ENCODE data around the gene ARHGDIG. TPM values are rescaled to one million over a fixed set of nuclear protein-coding genes. Genes with fewer than 3 reads are reported as not detected.

Gene ARHGDIG
- total and polyA plus RNA-seq, 4 donors: 0.08 TPM; not detected in 3

DNA sequence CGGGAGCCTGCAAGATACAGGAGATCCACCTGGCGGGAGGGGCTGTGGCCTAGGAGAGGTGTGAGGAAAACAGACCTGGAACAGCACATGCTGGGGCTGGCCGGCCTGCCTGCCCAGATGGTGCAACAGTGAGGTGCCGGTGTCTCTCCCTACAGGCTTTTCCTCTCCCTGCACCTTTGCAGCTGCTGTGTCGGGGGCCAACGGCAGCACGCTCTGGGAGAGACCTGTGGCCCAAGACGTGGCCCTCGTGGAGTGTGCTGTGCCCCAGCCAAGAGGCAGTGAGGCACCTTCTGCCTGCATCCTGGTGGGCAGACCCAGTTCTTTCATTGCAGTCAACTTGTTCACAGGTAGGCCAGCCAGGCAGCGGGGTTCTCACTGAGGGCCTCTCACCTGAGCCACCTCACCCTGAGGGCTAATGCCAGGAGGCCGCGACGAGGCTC is 20.6 kb upstream of the ARHGDIG start:
- DNase-seq (ENCODE audit: low spot score): no peak
- 92% methylated on average over 13 of the region's 13 CpGs for WGBS
- Histone ChIP-seq H3K4me3 (ENCODE audit: low read depth in 1 of 3, low read length in 3 of 3) (no peak overlapping the region), H3K9ac (ENCODE audit: low read depth in 1 of 2, low read length in 2 of 2) (no peak overlapping the region), H3K4me1 (ENCODE audit: control insufficient read depth in 4 of 4, insufficient read depth in 4 of 4, low read length in 3 of 4) (no peaks in the 10 kb centered on the region), H3K36me3 (ENCODE audit: control insufficient read depth in 4 of 4, insufficient read depth in 3 of 4, low read depth in 1 of 4, low read length in 3 of 4) (peaks cover 6 to 55% (median 14%) of the 10 kb centered on the region in 4 donors), H3K27ac (ENCODE audit: low read depth in 1 of 2, low read length in 2 of 2) (no peak overlapping the region), H3K27me3 (ENCODE audit: control insufficient read depth in 4 of 4, insufficient read depth in 4 of 4, low read length in 3 of 4) (no peaks in the 10 kb centered on the region), H3K9me3 (ENCODE audit: control insufficient read depth in 4 of 4, low read length in 3 of 4) (no peaks in the 10 kb centered on the region)
- TF ChIP-seq HNF4A (conservative IDR thresholded peaks at IDR 0.05) (no peak), FOXA1 (IDR thresholded peaks at IDR 0.05) (no peak), RAD21 (IDR thresholded peaks at IDR 0.05) (no peak), JUND (IDR thresholded peaks at IDR 0.05) (no peak), EGR1 (IDR thresholded peaks at IDR 0.05; ENCODE audit: low read depth in 2 of 2) (no peak), RXRA (IDR thresholded peaks at IDR 0.05) (no peak), YY1 (IDR thresholded peaks at IDR 0.05) (no peak), FOXA2 (IDR thresholded peaks at IDR 0.05) (no peak), NR2F2 (IDR thresholded peaks at IDR 0.05) (no peak), SP1 (IDR thresholded peaks at IDR 0.05) (no peak), TAF1 (conservative IDR thresholded peaks at IDR 0.05) (no peak), GABPA (IDR thresholded peaks at IDR 0.05 in 1 of 2, conservative IDR thresholded peaks at IDR 0.05 in 1 of 2) (no peak), HNF4G (IDR thresholded peaks at IDR 0.05) (no peak)
- TF ChIP-seq, protein P1, sequence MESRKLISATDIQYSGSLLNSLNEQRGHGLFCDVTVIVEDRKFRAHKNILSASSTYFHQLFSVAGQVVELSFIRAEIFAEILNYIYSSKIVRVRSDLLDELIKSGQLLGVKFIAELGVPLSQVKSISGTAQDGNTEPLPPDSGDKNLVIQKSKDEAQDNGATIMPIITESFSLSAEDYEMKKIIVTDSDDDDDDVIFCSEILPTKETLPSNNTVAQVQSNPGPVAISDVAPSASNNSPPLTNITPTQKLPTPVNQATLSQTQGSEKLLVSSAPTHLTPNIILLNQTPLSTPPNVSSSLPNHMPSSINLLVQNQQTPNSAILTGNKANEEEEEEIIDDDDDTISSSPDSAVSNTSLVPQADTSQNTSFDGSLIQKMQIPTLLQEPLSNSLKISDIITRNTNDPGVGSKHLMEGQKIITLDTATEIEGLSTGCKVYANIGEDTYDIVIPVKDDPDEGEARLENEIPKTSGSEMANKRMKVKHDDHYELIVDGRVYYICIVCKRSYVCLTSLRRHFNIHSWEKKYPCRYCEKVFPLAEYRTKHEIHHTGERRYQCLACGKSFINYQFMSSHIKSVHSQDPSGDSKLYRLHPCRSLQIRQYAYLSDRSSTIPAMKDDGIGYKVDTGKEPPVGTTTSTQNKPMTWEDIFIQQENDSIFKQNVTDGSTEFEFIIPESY (IDR thresholded peaks at IDR 0.05): no peak
- TF ChIP-seq, protein P2, sequence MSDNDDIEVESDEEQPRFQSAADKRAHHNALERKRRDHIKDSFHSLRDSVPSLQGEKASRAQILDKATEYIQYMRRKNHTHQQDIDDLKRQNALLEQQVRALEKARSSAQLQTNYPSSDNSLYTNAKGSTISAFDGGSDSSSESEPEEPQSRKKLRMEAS (IDR thresholded peaks at IDR 0.05): no peak
- TF ChIP-seq, protein P3, sequence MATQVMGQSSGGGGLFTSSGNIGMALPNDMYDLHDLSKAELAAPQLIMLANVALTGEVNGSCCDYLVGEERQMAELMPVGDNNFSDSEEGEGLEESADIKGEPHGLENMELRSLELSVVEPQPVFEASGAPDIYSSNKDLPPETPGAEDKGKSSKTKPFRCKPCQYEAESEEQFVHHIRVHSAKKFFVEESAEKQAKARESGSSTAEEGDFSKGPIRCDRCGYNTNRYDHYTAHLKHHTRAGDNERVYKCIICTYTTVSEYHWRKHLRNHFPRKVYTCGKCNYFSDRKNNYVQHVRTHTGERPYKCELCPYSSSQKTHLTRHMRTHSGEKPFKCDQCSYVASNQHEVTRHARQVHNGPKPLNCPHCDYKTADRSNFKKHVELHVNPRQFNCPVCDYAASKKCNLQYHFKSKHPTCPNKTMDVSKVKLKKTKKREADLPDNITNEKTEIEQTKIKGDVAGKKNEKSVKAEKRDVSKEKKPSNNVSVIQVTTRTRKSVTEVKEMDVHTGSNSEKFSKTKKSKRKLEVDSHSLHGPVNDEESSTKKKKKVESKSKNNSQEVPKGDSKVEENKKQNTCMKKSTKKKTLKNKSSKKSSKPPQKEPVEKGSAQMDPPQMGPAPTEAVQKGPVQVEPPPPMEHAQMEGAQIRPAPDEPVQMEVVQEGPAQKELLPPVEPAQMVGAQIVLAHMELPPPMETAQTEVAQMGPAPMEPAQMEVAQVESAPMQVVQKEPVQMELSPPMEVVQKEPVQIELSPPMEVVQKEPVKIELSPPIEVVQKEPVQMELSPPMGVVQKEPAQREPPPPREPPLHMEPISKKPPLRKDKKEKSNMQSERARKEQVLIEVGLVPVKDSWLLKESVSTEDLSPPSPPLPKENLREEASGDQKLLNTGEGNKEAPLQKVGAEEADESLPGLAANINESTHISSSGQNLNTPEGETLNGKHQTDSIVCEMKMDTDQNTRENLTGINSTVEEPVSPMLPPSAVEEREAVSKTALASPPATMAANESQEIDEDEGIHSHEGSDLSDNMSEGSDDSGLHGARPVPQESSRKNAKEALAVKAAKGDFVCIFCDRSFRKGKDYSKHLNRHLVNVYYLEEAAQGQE (IDR thresholded peaks at IDR 0.05): no peak
- TF ChIP-seq, protein P4, sequence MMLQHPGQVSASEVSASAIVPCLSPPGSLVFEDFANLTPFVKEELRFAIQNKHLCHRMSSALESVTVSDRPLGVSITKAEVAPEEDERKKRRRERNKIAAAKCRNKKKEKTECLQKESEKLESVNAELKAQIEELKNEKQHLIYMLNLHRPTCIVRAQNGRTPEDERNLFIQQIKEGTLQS (IDR thresholded peaks at IDR 0.05): no peak
- TF ChIP-seq, protein P5, sequence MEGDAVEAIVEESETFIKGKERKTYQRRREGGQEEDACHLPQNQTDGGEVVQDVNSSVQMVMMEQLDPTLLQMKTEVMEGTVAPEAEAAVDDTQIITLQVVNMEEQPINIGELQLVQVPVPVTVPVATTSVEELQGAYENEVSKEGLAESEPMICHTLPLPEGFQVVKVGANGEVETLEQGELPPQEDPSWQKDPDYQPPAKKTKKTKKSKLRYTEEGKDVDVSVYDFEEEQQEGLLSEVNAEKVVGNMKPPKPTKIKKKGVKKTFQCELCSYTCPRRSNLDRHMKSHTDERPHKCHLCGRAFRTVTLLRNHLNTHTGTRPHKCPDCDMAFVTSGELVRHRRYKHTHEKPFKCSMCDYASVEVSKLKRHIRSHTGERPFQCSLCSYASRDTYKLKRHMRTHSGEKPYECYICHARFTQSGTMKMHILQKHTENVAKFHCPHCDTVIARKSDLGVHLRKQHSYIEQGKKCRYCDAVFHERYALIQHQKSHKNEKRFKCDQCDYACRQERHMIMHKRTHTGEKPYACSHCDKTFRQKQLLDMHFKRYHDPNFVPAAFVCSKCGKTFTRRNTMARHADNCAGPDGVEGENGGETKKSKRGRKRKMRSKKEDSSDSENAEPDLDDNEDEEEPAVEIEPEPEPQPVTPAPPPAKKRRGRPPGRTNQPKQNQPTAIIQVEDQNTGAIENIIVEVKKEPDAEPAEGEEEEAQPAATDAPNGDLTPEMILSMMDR (IDR thresholded peaks at IDR 0.05; ENCODE audit: low read depth, low read length, missing input control): no peak

Measured in liver (tissue), 9 donors.